ENCODE data around the gene EXOC2. TPM values are rescaled to one million over a fixed set of nuclear protein-coding genes. Genes with fewer than 3 reads are reported as not detected.

EXOC2 gene
- total and polyA plus RNA-seq, 10 of the 15 experiments (the other 5 are each of a cell fraction or from before 2014, with no cell fraction given), result 8.7 to 32.8 (median 20.7) TPM

- TF ChIP-seq PRDM15 (CRISPR knock-in tag; IDR thresholded peaks at IDR 0.05) (no peak), ASH2L (IDR thresholded peaks at IDR 0.05; ENCODE audit: borderline replicate concordance, low read depth) (no peak), EZH2 (IDR thresholded peaks at IDR 0.05; ENCODE audit: borderline replicate concordance, control insufficient read depth, low read depth, low read length) (no peak), PML (IDR thresholded peaks at IDR 0.05; ENCODE audit: low read length) (no peak), PAX5 (IDR thresholded peaks at IDR 0.05; ENCODE audit: borderline replicate concordance, low read depth, low read length) (no peak)
Measured at GRCh38 chr6:492816-493414, 200.0 kb downstream of the EXOC2 start (continued).

GRCh38 chr6:492178-492577 lies 200.8 kb downstream of the EXOC2 start:
- CTCF ChIA-PET, result interaction anchor here (1.8 kb wide), 1 partner anchor 8 kb away, joined by 4 read pairs; no protein-coding TSS in a partner anchor
- Histone ChIP-seq H3K4me1 (ENCODE audit: control insufficient read depth, insufficient read depth, low read length) (peaks cover 33% of the 10 kb centered on the region), H4K20me1 (ENCODE audit: control insufficient read depth, insufficient read depth) (no peaks in the 10 kb centered on the region), H3K9me3 (replicated peaks; ENCODE audit: control insufficient read depth, insufficient read depth, low read length) (no peaks in the 10 kb centered on the region), H3K4me3 (no peak overlapping the region), H2AFZ (ENCODE audit: control insufficient read depth, low read depth, low read length) (no peak overlapping the region), H3K79me2 (ENCODE audit: control insufficient read depth, insufficient read depth, low read length) (no peaks in the 10 kb centered on the region), H3K4me2 (ENCODE audit: control insufficient read depth, insufficient read depth) (no peak overlapping the region), H3K36me3 (ENCODE audit: control insufficient read depth in 2 of 2, insufficient read depth in 2 of 2, low read length in 1 of 2) (no peaks in the 10 kb centered on the region), H3K27ac (ENCODE audit: control insufficient read depth, insufficient read depth) (no peak overlapping the region), H3K27me3 (replicated peaks in 1 of 2; ENCODE audit: control insufficient read depth in 2 of 2, insufficient read depth in 2 of 2, low read length in 1 of 2) (no peaks in the 10 kb centered on the region), H3K9ac (ENCODE audit: control insufficient read depth, insufficient read depth, low read length) (no peak overlapping the region)
- POLR2A ChIA-PET, result no interaction called here
- TF ChIP-seq SREBF2 (IDR thresholded peaks at IDR 0.05; ENCODE audit: low read length), result no peak
- no peak for TF ChIP-seq KDM1A (IDR thresholded peaks at IDR 0.05; ENCODE audit: borderline replicate concordance)
- no peak for TF ChIP-seq NR2F1 (conservative IDR thresholded peaks at IDR 0.05)
- TF ChIP-seq CTCF (IDR thresholded peaks at IDR 0.05 in 2 of 3, conservative IDR thresholded peaks at IDR 0.05 in 1 of 3; ENCODE audit: control insufficient read depth in 2 of 3, extremely low read depth in 1 of 3, insufficient read depth in 1 of 3, low read depth in 3 of 3, low read length in 3 of 3), result no peak
- TF ChIP-seq GABPA (IDR thresholded peaks at IDR 0.05; ENCODE audit: low read depth), result no peak
- TF ChIP-seq RUNX3 (IDR thresholded peaks at IDR 0.05; ENCODE audit: low read length), result no peak
- TF ChIP-seq WRNIP1 (IDR thresholded peaks at IDR 0.05; ENCODE audit: borderline replicate concordance, low read depth, low read length), result no peak
- TF ChIP-seq ATF2 (IDR thresholded peaks at IDR 0.05; ENCODE audit: low read length), result no peak
- TF ChIP-seq RAD51 (IDR thresholded peaks at IDR 0.05), result no peak
- TF ChIP-seq TARDBP (IDR thresholded peaks at IDR 0.05; ENCODE audit: borderline replicate concordance), result no peak
- TF ChIP-seq ELK1 (IDR thresholded peaks at IDR 0.05; ENCODE audit: low read depth, low read length), result no peak
- no peak for FAIRE-seq
- ATAC-seq, result no peak
- SMC1A ChIA-PET (ENCODE audit: uncharacterized antibody, unreplicated experiment), result interaction anchor here (0.9 to 2.4 kb wide), 6 partner anchors 9 to 183 kb away, joined by 3 to 7 read pairs (median 4); no protein-coding TSS in a partner anchor
- RAD21 ChIA-PET (ENCODE audit: unreplicated experiment), result no interaction called here
- intact Hi-C loops (cut with micrococcal nuclease; ENCODE audit: unreplicated experiment), result loop anchor here (10.0 kb wide), 1 partner anchor 267 kb away; no protein-coding TSS in a partner anchor
- no peak for DNase-seq (ENCODE audit: low read depth, low spot score)
- in situ Hi-C loops (cut with MboI), result no loop called here
- WGBS (ENCODE audit: insufficient coverage, insufficient replicate concordance, low lambda C conversion rate, missing lambda C conversion rate), result 97% methylated on average over 5 of the region's 5 CpGs
- no TSS peak for BruUV-seq (replicated peaks)
